B cell (primary cell): Measurements from ENCODE around the gene AGXT. TPM values are rescaled to one million over a fixed set of nuclear protein-coding genes. Genes with fewer than 3 reads are reported as not detected.

Experiments
- ATAC-seq: fragments of 200-7000 bp; cut with Tn5 transposase; one replicate; pipeline ENCODE4 v1.10.0; 2021; ENCODE audit warnings: low read depth, mild to moderate bottlenecking, moderate number of reproducible peaks, moderate library complexity
- CTCF ChIA-PET: fragments of 350-600 bp; sonication (Branson Sonifier 250); formaldehyde crosslinking; loops from one replicate; lab custom pipeline; 2021; ENCODE audit warnings: antibody characterized with exemption, inconsistent platforms; lab: Charles Lee
- POLR2A ChIA-PET: fragments of 350-600 bp; sonication (Branson Sonifier 250); formaldehyde crosslinking; loops from one replicate; lab custom pipeline; 2021; ENCODE audit warnings: antibody characterized with exemption; lab: Charles Lee
- DNase-seq: peaks from one replicate; pipeline ENCODE4 v3.0.0; 2013
- H2AFZ ChIP-seq: 2 replicates; pipeline ENCODE4 v1.6.1; 2012; ENCODE audit warnings: mild to moderate bottlenecking, low read depth, low read length; ENCODE audit not compliant: insufficient read depth, poor library complexity, severe bottlenecking
- H3K27ac ChIP-seq, 2 donors: 1 replicate in 1 of 2; 2 replicates in 1 of 2; pipeline ENCODE4 v1.5.1; 2012 to 2013; ENCODE audit warnings: low read length in 2 of 2, mild to moderate bottlenecking in 2 of 2, moderate library complexity in 1 of 2
- H3K27me3 ChIP-seq, 4 experiments: fragments of 200-600 bp in 1 of 4; sonication (generic) in 1 of 4; replicated peaks in 1 of 4; 1 replicate in 2 of 4; 2 replicates in 2 of 4; pipeline versions ENCODE4 v1.6.1 to v1.7.0; 2013 to 2016; ENCODE audit warnings: low read length in 3 of 4, mild to moderate bottlenecking in 2 of 4, mixed read lengths in 1 of 4, moderate library complexity in 1 of 4; ENCODE audit not compliant: insufficient read depth in 4 of 4, control insufficient read depth in 3 of 4; ENCODE audit errors: control extremely low read depth in 1 of 4
- H3K36me3 ChIP-seq, 2 experiments: replicated peaks in 1 of 2; 1 replicate in 1 of 2; 2 replicates in 1 of 2; pipeline versions ENCODE4 v1.6.1 to v1.7.1; 2013; ENCODE audit warnings: low read length in 1 of 2; ENCODE audit not compliant: insufficient read depth in 2 of 2, control insufficient read depth in 1 of 2; ENCODE audit errors: control extremely low read depth in 1 of 2, extremely low read depth in 1 of 2
- H3K4me1 ChIP-seq, 2 donors: fragments of 200-600 bp in 1 of 2; sonication (generic) in 1 of 2; 1 replicate in 1 of 2; 2 replicates in 1 of 2; pipeline versions ENCODE4 v1.5.1 to v1.6.1; 2013 to 2017; ENCODE audit warnings: low read length in 2 of 2; ENCODE audit not compliant: control insufficient read depth in 2 of 2, insufficient read depth in 2 of 2
- H3K4me2 ChIP-seq: replicated peaks from 2 replicates; pipeline ENCODE3; 2012; ENCODE audit warnings: mild to moderate bottlenecking, low read depth, low read length; ENCODE audit not compliant: poor library complexity, severe bottlenecking
- H3K4me3 ChIP-seq, 5 experiments: fragments of 200-600 bp in 1 of 5; sonication (generic) in 1 of 5; 1 replicate in 3 of 5; 2 replicates in 2 of 5; pipeline versions ENCODE4 v1.5.1 to v1.7.0; 2011 to 2016; ENCODE audit warnings: low read length in 4 of 5, mild to moderate bottlenecking in 4 of 5, low read depth in 2 of 5, control low read depth in 1 of 5, moderate library complexity in 1 of 5; ENCODE audit not compliant: insufficient read depth in 1 of 5; ENCODE audit errors: control extremely low read depth in 1 of 5, extremely low read depth in 1 of 5
- H3K79me2 ChIP-seq: fragments of 200-600 bp; sonication (generic); one replicate; pipeline ENCODE4 v1.6.0; 2016; ENCODE audit warnings: low read length; ENCODE audit not compliant: control insufficient read depth, insufficient read depth
- H3K9ac ChIP-seq: fragments of 200-600 bp; sonication (generic); 2 replicates; pipeline ENCODE4 v1.6.1; 2017; ENCODE audit warnings: mild to moderate bottlenecking, low read length, moderate library complexity
- H3K9me3 ChIP-seq, 3 donors: one replicate each; pipeline versions ENCODE4 v1.6.1 to v1.7.1; 2013; ENCODE audit warnings: low read length in 2 of 3; ENCODE audit not compliant: control insufficient read depth in 2 of 3, insufficient read depth in 1 of 3; ENCODE audit errors: control extremely low read depth in 1 of 3
- H4K20me1 ChIP-seq: 2 replicates; pipeline ENCODE4 v1.6.0; 2012; ENCODE audit warnings: mild to moderate bottlenecking, low read length; ENCODE audit not compliant: insufficient read depth, control insufficient read depth, poor library complexity, severe bottlenecking
- H3K27ac Mint-ChIP-seq: one replicate; pipeline ENCODE4 v1.8.0; 2021; ENCODE audit warnings: mixed read lengths
- H3K27me3 Mint-ChIP-seq: one replicate; pipeline ENCODE4 v1.8.0; 2021; ENCODE audit warnings: mixed read lengths
- H3K4me1 Mint-ChIP-seq: one replicate; pipeline ENCODE4 v1.8.0; 2021; ENCODE audit warnings: mixed read lengths
- H3K4me3 Mint-ChIP-seq: one replicate; pipeline ENCODE4 v1.8.0; 2021; ENCODE audit warnings: mixed read lengths
- H3K9me3 Mint-ChIP-seq: one replicate; pipeline ENCODE4 v1.8.0; 2022; ENCODE audit warnings: mixed read lengths; ENCODE audit not compliant: insufficient read depth
- EZH2 ChIP-seq: IDR thresholded peaks from 2 replicates; pipeline ENCODE4 v1.6.1; 2012; ENCODE audit warnings: borderline replicate concordance, low read depth, mild to moderate bottlenecking, moderate library complexity, low read length; ENCODE audit not compliant: insufficient read depth, poor library complexity, severe bottlenecking
- WGBS: methylation state at CpG from one replicate; pipeline ENCODE4 v1.1.5; 2013; ENCODE audit warnings: missing lambda C conversion rate; ENCODE audit not compliant: insufficient coverage; 5-methylcytosine and 5-hydroxymethylcytosine counted together
- intact Hi-C: fragments of 100-400 bp; cut with micrococcal nuclease; formaldehyde crosslinking; loops from one replicate; pipeline ENCODE4 v1.10.0; 2022
- polyA plus RNA-seq: library from polyadenylated mRNA; depleted of rRNA; stranded (reverse); fragments of >200 nt; gene quantifications from 2 replicates; pipeline ENCODE4 v1.2.3, GENCODE V29; 2012
- total RNA-seq, 2 donors: library from RNA; stranded (reverse); fragments of 120-200 nt in 1 of 2; gene quantifications; 1 replicate in 1 of 2; 2 replicates in 1 of 2; pipeline versions ENCODE4 v1.2.3 to v1.2.4, GENCODE V29; 2013 to 2022
- TF ChIP-seq, protein P1 (sequence below): fragments of 200-600 bp; IDR thresholded peaks from one replicate; pipeline ENCODE4 v1.8.0; 2022; ENCODE audit warnings: antibody characterized with exemption, mild to moderate bottlenecking

Gene AGXT
- total and polyA plus RNA-seq, 2 donors (not counting 1 experiment from before 2014, with no cell fraction given), result not detected

- TF ChIP-seq, protein P1, sequence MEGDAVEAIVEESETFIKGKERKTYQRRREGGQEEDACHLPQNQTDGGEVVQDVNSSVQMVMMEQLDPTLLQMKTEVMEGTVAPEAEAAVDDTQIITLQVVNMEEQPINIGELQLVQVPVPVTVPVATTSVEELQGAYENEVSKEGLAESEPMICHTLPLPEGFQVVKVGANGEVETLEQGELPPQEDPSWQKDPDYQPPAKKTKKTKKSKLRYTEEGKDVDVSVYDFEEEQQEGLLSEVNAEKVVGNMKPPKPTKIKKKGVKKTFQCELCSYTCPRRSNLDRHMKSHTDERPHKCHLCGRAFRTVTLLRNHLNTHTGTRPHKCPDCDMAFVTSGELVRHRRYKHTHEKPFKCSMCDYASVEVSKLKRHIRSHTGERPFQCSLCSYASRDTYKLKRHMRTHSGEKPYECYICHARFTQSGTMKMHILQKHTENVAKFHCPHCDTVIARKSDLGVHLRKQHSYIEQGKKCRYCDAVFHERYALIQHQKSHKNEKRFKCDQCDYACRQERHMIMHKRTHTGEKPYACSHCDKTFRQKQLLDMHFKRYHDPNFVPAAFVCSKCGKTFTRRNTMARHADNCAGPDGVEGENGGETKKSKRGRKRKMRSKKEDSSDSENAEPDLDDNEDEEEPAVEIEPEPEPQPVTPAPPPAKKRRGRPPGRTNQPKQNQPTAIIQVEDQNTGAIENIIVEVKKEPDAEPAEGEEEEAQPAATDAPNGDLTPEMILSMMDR, result no peak
- no peak for TF ChIP-seq EZH2
- Histone ChIP-seq H3K9me3 (peaks cover 0 to 27% (median 8%) of the 10 kb centered on the region in 3 donors), H4K20me1 (no peaks in the 10 kb centered on the region), H3K4me2 (no peak overlapping the region), H3K4me3 (no peak overlapping the region), H3K27ac (no peak overlapping the region), H2AFZ (no peak overlapping the region), H3K27me3 (no peaks in the 10 kb centered on the region), H3K79me2 (no peaks in the 10 kb centered on the region), H3K9ac (no peak overlapping the region), H3K4me1 (no peaks in the 10 kb centered on the region), H3K36me3 (no peaks in the 10 kb centered on the region)
- 94% methylated on average over 9 of the region's 10 CpGs for WGBS
- peaks cover 5% of the 10 kb centered on the region for H3K9me3 Mint-ChIP-seq
- DNase-seq (no peak), ATAC-seq (no peak)
- intact Hi-C loops, result no loop called here
- peaks cover 13% of the 10 kb centered on the region for H3K27me3 Mint-ChIP-seq
- H3K27ac Mint-ChIP-seq, result no peak overlapping the region
- ChIA-PET CTCF (no interaction called here), POLR2A (no interaction called here)
- H3K4me3 Mint-ChIP-seq, result no peak overlapping the region
- H3K4me1 Mint-ChIP-seq, result no peaks in the 10 kb centered on the region
These were observed 9.8 kb upstream of the AGXT start for GRCh38 chr2:240858871-240859270.

GRCh38 chr2:240861547-240861946, 7.1 kb upstream of the AGXT start:
- Mint-ChIP-seq H3K9me3 (no peaks in the 10 kb centered on the region), H3K27ac (no peak overlapping the region), H3K27me3 (peaks cover 29% of the 10 kb centered on the region), H3K4me1 (no peaks in the 10 kb centered on the region), H3K4me3 (no peak overlapping the region)
- H3K79me2 ChIP-seq, result no peaks in the 10 kb centered on the region
- no peak for ATAC-seq
- H4K20me1 ChIP-seq, result no peaks in the 10 kb centered on the region
- H3K4me1 ChIP-seq, result no peaks in the 10 kb centered on the region
- no peak overlapping the region for H3K4me3 ChIP-seq
- peaks cover 0 to under 1% (median 0%) of the 10 kb centered on the region in 3 donors for H3K9me3 ChIP-seq
- ChIA-PET CTCF (interaction anchor here (1.4 kb wide), 1 partner anchor 10 kb away, joined by 5 read pairs; no protein-coding TSS in a partner anchor), POLR2A (no interaction called here)
- H2AFZ ChIP-seq, result no peak overlapping the region
- TF ChIP-seq, protein P1, result no peak
- no peak for TF ChIP-seq EZH2
- no peaks in the 10 kb centered on the region for H3K27me3 ChIP-seq
- H3K4me2 ChIP-seq, result no peak overlapping the region
- DNase-seq, result no peak
- intact Hi-C loops, result no loop called here
- WGBS, result 80% methylated on average over 1 of the region's 2 CpGs
- no peak overlapping the region for H3K27ac ChIP-seq
- no peak overlapping the region for H3K9ac ChIP-seq
- H3K36me3 ChIP-seq, result no peaks in the 10 kb centered on the region
